ENCODE measurements around the gene SLC1A5. TPM values are rescaled to one million over a fixed set of nuclear protein-coding genes. Genes with fewer than 3 reads are reported as not detected.
"Not testable (repeated sequence)": the region's sequence is repeated elsewhere in the genome, so short reads cannot be mapped to it uniquely, and the experiment has no call there.

The SLC1A5 gene
- total and polyA plus RNA-seq, 2 donors (not counting 3 experiments of a cell fraction or from before 2014, with no cell fraction given) = 114 TPM

DNA sequence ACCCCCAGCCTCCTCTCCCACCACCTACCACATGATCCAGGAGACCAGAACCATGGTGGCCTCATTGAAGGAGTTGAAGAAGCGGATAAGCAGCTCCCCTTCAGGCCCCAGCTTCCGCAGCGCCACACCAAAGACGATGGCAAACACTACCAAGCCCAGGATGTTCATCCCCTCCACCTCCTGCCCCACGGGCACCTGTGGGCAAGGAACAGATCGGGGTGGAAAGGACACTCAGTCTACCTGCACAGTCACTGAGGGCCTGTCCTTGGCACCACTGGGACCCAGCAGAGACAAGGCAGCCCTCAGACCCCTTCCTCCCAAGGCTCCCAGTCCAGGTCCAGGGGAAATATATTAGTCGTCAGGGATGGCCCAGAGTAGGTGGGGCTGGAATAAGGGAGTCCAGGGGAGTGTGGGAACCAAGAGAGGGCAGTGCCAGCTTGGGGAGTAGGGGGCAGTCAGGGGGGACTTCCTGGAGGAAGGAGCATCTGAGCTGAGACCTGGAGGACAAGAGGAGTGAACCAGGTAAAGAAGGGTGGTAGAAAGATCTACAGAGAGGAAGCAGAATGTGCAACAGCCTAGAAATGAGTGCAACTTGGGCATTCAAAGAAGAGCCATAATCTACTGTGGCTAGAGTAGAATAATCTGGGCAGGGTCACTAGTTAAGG is 5.9 kb downstream of the SLC1A5 start:
- H3K9ac ChIP-seq (replicated peaks; ENCODE audit: extremely low read depth, insufficient read depth, low read length) = no peak overlapping the region
- H3K4me2 ChIP-seq (ENCODE audit: insufficient read depth, low read length) = no peak overlapping the region
- ChIA-PET CTCF (interaction anchor here (1.4 to 4.7 kb wide), 2 partner anchors 17 to 47 kb away, joined by 3 to 21 read pairs; no protein-coding TSS in a partner anchor), POLR2A (no interaction called here)
- intact Hi-C loops (cut with micrococcal nuclease) = no loop called here
- no peak overlapping the region for H3K4me3 ChIP-seq (replicated peaks in 1 of 3; ENCODE audit: insufficient read depth in 1 of 3, low read depth in 1 of 3, low read length in 3 of 3)
- H3K27me3 ChIP-seq (ENCODE audit: control insufficient read depth in 2 of 2, insufficient read depth in 2 of 2, low read length in 2 of 2) = no peaks in the 10 kb centered on the region
- TF ChIP-seq MAX (IDR thresholded peaks at IDR 0.05; ENCODE audit: insufficient read depth, insufficient read length) (no peak), GATA2 (IDR thresholded peaks at IDR 0.05; ENCODE audit: insufficient read depth, insufficient read length, low read depth, low read length) (no peak), EZH2 (IDR thresholded peaks at IDR 0.05; ENCODE audit: borderline replicate concordance, low read depth, low read length, severe bottlenecking) (no peak), POLR2AphosphoS5 (IDR thresholded peaks at IDR 0.05; ENCODE audit: insufficient read depth, low read depth, low read length) (no peak)
- no peak overlapping the region for H2AFZ ChIP-seq (ENCODE audit: low read depth, low read length)
- no peak for FAIRE-seq
- dilution Hi-C loops (cut with MboI; ENCODE audit: extremely low pct_ligation_motif_present, low sequenced_read_pairs) = no loop called here
- no peak overlapping the region for H3K27ac ChIP-seq (ENCODE audit: insufficient read depth, low read depth, low read length)
- peaks cover 13 to 22% of the 10 kb centered on the region in 2 experiments for H3K36me3 ChIP-seq (ENCODE audit: control insufficient read depth in 2 of 2, extremely low read depth in 1 of 2, insufficient read depth in 2 of 2, low read length in 2 of 2)
- no peaks in the 10 kb centered on the region for H3K9me3 ChIP-seq (replicated peaks; ENCODE audit: control insufficient read depth, insufficient read depth, low read length)
- peaks cover 54% of the 10 kb centered on the region for H3K79me2 ChIP-seq (ENCODE audit: control insufficient read depth, insufficient read depth, low read length)
- DNase-seq (ENCODE audit: low read depth, low spot score) = no peak
- H3K9me1 ChIP-seq (replicated peaks; ENCODE audit: control insufficient read depth, extremely low read depth, insufficient read depth, low read length) = no peaks in the 10 kb centered on the region
- peaks cover 34% of the 10 kb centered on the region for H3K4me1 ChIP-seq (ENCODE audit: control insufficient read depth, extremely low read depth, insufficient read depth, low read length)
- BruUV-seq (replicated peaks) = no TSS peak
- peaks cover 4% of the 10 kb centered on the region for H4K20me1 ChIP-seq (replicated peaks; ENCODE audit: control insufficient read depth, extremely low read depth, insufficient read depth, low read length)

DNA sequence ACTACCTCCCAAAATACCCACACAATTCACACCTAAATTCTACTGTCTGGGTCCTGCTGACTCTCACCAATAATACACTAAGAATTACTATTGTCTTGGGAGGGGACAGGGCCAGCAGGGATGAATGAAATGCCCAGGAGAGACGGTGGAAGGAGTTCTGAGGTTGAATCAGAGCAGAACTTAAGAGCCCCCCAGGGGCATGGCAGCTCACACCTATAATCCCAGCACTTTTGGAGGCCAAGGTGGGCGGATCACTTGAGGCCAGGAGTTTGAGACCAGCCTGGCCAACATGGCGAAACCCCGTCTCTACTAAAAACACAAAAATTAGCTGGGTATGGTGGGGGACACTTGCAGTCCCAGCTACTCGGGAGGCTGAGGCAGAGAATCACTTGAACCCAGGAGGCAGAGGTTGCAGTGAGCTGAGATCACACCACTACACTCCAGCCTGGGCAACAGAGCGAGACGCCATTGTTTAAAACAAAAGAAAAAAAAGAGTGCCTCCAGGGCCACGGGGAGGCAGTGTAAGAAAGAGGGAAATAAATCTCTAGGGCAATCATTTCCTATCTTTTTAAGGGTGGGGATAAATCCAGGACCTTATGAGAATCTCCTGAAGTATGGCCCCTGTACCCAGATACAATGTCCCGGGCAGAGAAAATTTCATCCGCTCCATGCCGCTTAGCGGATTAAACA is 10.3 kb downstream of the SLC1A5 start:
- POLR2A ChIA-PET; H3K9me1 ChIP-seq (replicated peaks; ENCODE audit: control insufficient read depth, extremely low read depth, insufficient read depth, low read length); FAIRE-seq; DNase-seq (ENCODE audit: low read depth, low spot score); H3K9me3 ChIP-seq (replicated peaks; ENCODE audit: control insufficient read depth, insufficient read depth, low read length); H3K27me3 ChIP-seq (ENCODE audit: control insufficient read depth in 2 of 2, insufficient read depth in 2 of 2, low read length in 2 of 2); H3K4me3 ChIP-seq (replicated peaks in 1 of 3; ENCODE audit: insufficient read depth in 1 of 3, low read depth in 1 of 3, low read length in 3 of 3); H2AFZ ChIP-seq (ENCODE audit: low read depth, low read length); H3K27ac ChIP-seq (ENCODE audit: insufficient read depth, low read depth, low read length); BruUV-seq (replicated peaks); intact Hi-C loops (cut with micrococcal nuclease); H3K4me2 ChIP-seq (ENCODE audit: insufficient read depth, low read length); H3K9ac ChIP-seq (replicated peaks; ENCODE audit: extremely low read depth, insufficient read depth, low read length); dilution Hi-C loops (cut with MboI; ENCODE audit: extremely low pct_ligation_motif_present, low sequenced_read_pairs); H3K4me1 ChIP-seq (ENCODE audit: control insufficient read depth, extremely low read depth, insufficient read depth, low read length); H4K20me1 ChIP-seq (replicated peaks; ENCODE audit: control insufficient read depth, extremely low read depth, insufficient read depth, low read length): not testable (repeated sequence)
- Histone ChIP-seq H3K79me2 (ENCODE audit: control insufficient read depth, insufficient read depth, low read length) (peaks cover 12% of the 10 kb centered on the region), H3K36me3 (ENCODE audit: control insufficient read depth in 2 of 2, extremely low read depth in 1 of 2, insufficient read depth in 2 of 2, low read length in 2 of 2) (peaks cover 21 to 39% of the 10 kb centered on the region in 2 experiments)
- CTCF ChIA-PET = interaction anchor here (1.1 to 2.0 kb wide), 2 partner anchors 52 to 62 kb away, joined by 3 to 8 read pairs; no protein-coding TSS in a partner anchor

Data from endothelial cell of umbilical vein (primary cell).